Duodenal mucosa (tissue), 2 donors: Measurements from ENCODE around the gene ASPDH.

Source experiments
- H3K27ac ChIP-seq: one replicate; pipeline ENCODE4 v1.7.0; 2013; ENCODE audit warnings: low read depth, low read length
- H3K27me3 ChIP-seq, 2 donors: one replicate each; pipeline ENCODE4 v1.7.0; 2013; ENCODE audit warnings: low read length in 2 of 2, control low read depth in 1 of 2; ENCODE audit not compliant: insufficient read depth in 2 of 2, control insufficient read depth in 1 of 2
- H3K36me3 ChIP-seq, 2 donors: one replicate each; pipeline ENCODE4 v1.7.0; 2013; ENCODE audit warnings: low read length in 2 of 2, control low read depth in 1 of 2; ENCODE audit not compliant: insufficient read depth in 2 of 2, control insufficient read depth in 1 of 2
- H3K4me1 ChIP-seq, 2 donors: one replicate each; pipeline ENCODE4 v1.7.0; 2013; ENCODE audit warnings: low read length in 2 of 2, control low read depth in 1 of 2; ENCODE audit not compliant: insufficient read depth in 2 of 2, control insufficient read depth in 1 of 2
- H3K4me3 ChIP-seq, 2 donors: one replicate each; pipeline ENCODE4 v1.7.0; 2013; ENCODE audit warnings: low read length in 2 of 2, low read depth in 1 of 2
- H3K9ac ChIP-seq, 2 donors: one replicate each; pipeline ENCODE4 v1.7.0; 2013; ENCODE audit warnings: low read length in 2 of 2, low read depth in 1 of 2
- H3K9me3 ChIP-seq, 2 donors: one replicate each; pipeline ENCODE4 v1.7.0; 2013; ENCODE audit warnings: low read length in 2 of 2, control low read depth in 1 of 2; ENCODE audit not compliant: control insufficient read depth in 1 of 2

Gene ASPDH

GRCh38 chr19:50555033-50555432 is 41.3 kb upstream of the ASPDH start:
- H3K4me1 ChIP-seq, result peaks cover 0 to 6% of the 10 kb centered on the region in 2 donors
- H3K36me3 ChIP-seq, result no peaks in the 10 kb centered on the region
- peaks cover 17 to 27% of the 10 kb centered on the region in 2 donors for H3K27me3 ChIP-seq
- no peak overlapping the region for H3K9ac ChIP-seq
- no peaks in the 10 kb centered on the region for H3K9me3 ChIP-seq
- no peak overlapping the region for H3K27ac ChIP-seq
- H3K4me3 ChIP-seq, result no peak overlapping the region

GRCh38 chr19:50554212-50554611 is 40.5 kb upstream of the ASPDH start:
- H3K9ac ChIP-seq, result no peak overlapping the region
- no peaks in the 10 kb centered on the region for H3K36me3 ChIP-seq
- no peak overlapping the region for H3K4me3 ChIP-seq
- peaks cover 17 to 27% of the 10 kb centered on the region in 2 donors for H3K27me3 ChIP-seq
- H3K9me3 ChIP-seq, result no peaks in the 10 kb centered on the region
- H3K4me1 ChIP-seq, result peaks cover 0 to 6% of the 10 kb centered on the region in 2 donors
- no peak overlapping the region for H3K27ac ChIP-seq

- no peak overlapping the region for H3K4me3 ChIP-seq
- H3K27me3 ChIP-seq, result peaks cover 17 to 27% of the 10 kb centered on the region in 2 donors
- H3K27ac ChIP-seq, result no peak overlapping the region
- no peak overlapping the region for H3K9ac ChIP-seq
- H3K4me1 ChIP-seq, result peaks cover 0 to 6% of the 10 kb centered on the region in 2 donors
- no peaks in the 10 kb centered on the region for H3K9me3 ChIP-seq
- H3K36me3 ChIP-seq, result no peaks in the 10 kb centered on the region
Observed at GRCh38 chr19:50553134-50553703, 39.5 kb upstream of the ASPDH start.

GRCh38 chr19:50552540-50552939 is 38.8 kb upstream of the ASPDH start:
- H3K36me3 ChIP-seq, result no peaks in the 10 kb centered on the region

GRCh38 chr19:50551715-50552187 is 38.0 kb upstream of the ASPDH start:
- Histone ChIP-seq H3K27me3 (peaks cover 12 to 24% of the 10 kb centered on the region in 2 donors), H3K9me3 (no peaks in the 10 kb centered on the region), H3K4me3 (no peak overlapping the region), H3K9ac (no peak overlapping the region), H3K27ac (no peak overlapping the region), H3K4me1 (peaks cover 0 to 6% of the 10 kb centered on the region in 2 donors), H3K36me3 (no peaks in the 10 kb centered on the region)

More at GRCh38 chr19:50552540-50552939, 38.8 kb upstream of the ASPDH start:
- H3K4me3 ChIP-seq, result no peak overlapping the region
- H3K9ac ChIP-seq, result no peak overlapping the region
- H3K27ac ChIP-seq, result no peak overlapping the region
- H3K27me3 ChIP-seq, result peaks cover 17 to 27% of the 10 kb centered on the region in 2 donors
- H3K9me3 ChIP-seq, result no peaks in the 10 kb centered on the region
- H3K4me1 ChIP-seq, result peaks cover 0 to 6% of the 10 kb centered on the region in 2 donors

GRCh38 chr19:50551034-50551714 is 37.5 kb upstream of the ASPDH start:
- no peaks in the 10 kb centered on the region for H3K9me3 ChIP-seq
- peaks cover 0 to under 1% of the 10 kb centered on the region in 2 donors for H3K4me1 ChIP-seq
- peaks cover 12 to 20% of the 10 kb centered on the region in 2 donors for H3K27me3 ChIP-seq
- no peak overlapping the region for H3K27ac ChIP-seq
- H3K4me3 ChIP-seq, result no peak overlapping the region
- H3K36me3 ChIP-seq, result no peaks in the 10 kb centered on the region
- H3K9ac ChIP-seq, result no peak overlapping the region

- Histone ChIP-seq H3K9me3 (no peaks in the 10 kb centered on the region), H3K4me3 (no peak overlapping the region), H3K36me3 (no peaks in the 10 kb centered on the region), H3K27ac (no peak overlapping the region), H3K9ac (no peak overlapping the region), H3K27me3 (peaks cover 6 to 20% of the 10 kb centered on the region in 2 donors), H3K4me1 (no peaks in the 10 kb centered on the region)
Observed at GRCh38 chr19:50550594-50550966, 36.9 kb upstream of the ASPDH start.

- no peaks in the 10 kb centered on the region for H3K36me3 ChIP-seq
- no peaks in the 10 kb centered on the region for H3K9me3 ChIP-seq
- no peak overlapping the region for H3K27ac ChIP-seq
- no peak overlapping the region for H3K9ac ChIP-seq
- H3K27me3 ChIP-seq, result peaks cover 1 to 15% of the 10 kb centered on the region in 2 donors
- no peak overlapping the region for H3K4me3 ChIP-seq
- no peaks in the 10 kb centered on the region for H3K4me1 ChIP-seq
Observed at GRCh38 chr19:50549927-50550593, 36.3 kb upstream of the ASPDH start.

GRCh38 chr19:50549059-50549926 is 35.6 kb upstream of the ASPDH start:
- no peak overlapping the region for H3K9ac ChIP-seq
- no peaks in the 10 kb centered on the region for H3K36me3 ChIP-seq
- H3K9me3 ChIP-seq, result no peaks in the 10 kb centered on the region
- peaks cover 0 to 8% of the 10 kb centered on the region in 2 donors for H3K27me3 ChIP-seq
- no peak overlapping the region for H3K27ac ChIP-seq
- H3K4me1 ChIP-seq, result no peaks in the 10 kb centered on the region
- no peak overlapping the region for H3K4me3 ChIP-seq
